GM18519 (cell line): ENCODE data around the gene SEPTIN6.
"Not testable (repeated sequence)": the region's sequence is repeated elsewhere in the genome, so short reads cannot be mapped to it uniquely, and the experiment has no call there.

ENCODE experiments used
- ATAC-seq: cut with Tn5 transposase; IDR thresholded peaks from one replicate; pipeline ENCODE4 v1.9.1; 2021; ENCODE audit warnings: mild to moderate bottlenecking, moderate library complexity; ENCODE audit not compliant: unreplicated experiment, low FRiP score

SEPTIN6 gene

DNA sequence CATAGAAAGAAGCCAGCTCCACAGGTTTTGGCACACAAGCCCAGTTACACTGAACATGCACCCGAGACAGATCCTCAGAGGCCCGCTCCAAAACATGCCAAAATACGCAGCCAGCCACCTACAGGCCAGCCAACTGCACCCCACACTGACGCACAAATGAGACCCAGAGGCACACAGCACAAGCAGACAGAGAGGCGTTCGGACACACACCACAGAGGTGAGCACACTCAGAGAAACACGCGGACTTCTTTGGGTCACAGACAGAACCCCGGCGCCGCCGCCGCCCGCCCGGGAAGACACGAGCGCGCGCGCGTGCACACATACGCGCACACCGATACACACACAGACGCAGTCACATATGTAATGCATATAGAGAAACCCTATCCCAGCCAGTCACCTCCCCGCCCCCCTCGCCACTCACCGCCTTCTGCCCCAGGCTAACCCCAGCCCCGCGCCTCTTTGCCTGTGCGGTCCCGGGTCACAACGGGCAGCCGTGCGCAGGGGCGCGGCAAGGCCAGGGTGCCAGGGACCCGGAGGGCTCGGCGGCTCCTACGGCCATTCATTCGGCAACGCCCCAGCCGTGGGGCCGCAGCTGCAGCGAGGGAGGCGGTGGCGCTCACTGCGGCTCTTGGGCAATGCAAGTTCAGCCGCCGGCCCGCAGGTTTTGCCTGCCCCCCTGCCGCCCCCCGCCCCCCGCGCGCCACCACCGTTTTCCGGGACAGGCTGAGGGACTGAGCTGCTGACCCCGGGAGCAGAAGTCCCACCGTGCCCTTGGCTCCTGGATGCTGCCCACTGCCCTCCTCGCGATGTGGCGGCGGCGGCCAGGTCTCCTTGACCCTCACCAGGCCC lies 553 bp downstream of the SEPTIN6 start:
- no peak for ATAC-seq

DNA sequence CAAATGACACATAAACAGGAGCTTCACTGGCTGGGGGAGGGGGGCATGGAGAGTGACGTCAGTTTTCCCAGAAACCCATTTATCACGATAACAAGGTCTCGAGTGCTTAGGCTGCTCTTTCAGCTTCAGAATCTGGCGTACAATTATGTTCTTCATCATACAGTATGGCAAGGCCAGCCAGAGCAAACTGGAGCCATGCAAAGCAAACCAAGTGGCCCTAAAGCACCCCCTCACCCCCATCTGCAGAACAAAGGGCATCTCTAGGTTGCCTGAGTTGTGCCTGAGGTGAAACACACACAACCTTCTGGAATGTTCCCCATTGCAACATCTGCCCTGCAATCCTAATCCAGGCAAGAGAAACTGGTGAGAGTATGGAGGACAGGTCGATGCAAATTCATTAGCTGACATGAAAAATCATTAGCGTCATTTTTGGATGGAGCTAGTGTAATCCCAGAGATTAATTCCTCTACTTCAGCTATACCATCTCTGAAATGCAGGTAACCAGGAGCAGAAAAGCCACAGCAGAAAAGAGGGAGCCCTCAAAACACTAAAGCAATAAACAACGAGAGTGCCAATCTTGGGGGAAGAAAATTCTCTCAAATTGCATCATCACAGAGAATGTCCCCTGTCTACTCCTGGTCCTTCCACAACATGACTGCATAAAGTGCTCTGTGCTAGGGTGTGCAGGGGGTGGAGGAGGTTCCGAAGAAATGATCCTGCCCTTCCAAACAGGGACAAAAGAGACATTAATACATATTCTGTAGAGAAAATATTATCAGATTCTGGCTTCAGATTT lies 1.8 kb downstream of the SEPTIN6 start:
- ATAC-seq = no peak

DNA sequence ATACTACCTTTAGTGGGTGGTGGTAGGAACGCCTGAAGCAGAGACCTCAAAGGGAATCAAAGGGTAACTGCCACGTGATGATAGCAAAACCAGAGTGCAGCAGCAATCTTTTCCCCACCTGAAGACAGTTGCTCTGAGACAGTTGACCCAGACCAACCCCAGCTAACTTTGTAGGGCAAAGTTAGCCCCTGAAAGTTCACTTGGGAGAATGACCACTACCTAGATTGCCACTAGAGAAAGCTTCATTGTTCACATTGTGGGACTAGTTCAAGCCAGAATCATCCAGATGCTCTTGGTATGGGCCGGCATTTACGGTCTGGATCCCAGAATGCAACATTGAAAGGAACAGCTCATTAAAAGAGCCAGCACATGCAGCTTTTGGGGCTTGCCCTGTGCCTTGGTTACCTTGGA lies 4.1 kb downstream of the SEPTIN6 start:
- ATAC-seq = no peak

DNA sequence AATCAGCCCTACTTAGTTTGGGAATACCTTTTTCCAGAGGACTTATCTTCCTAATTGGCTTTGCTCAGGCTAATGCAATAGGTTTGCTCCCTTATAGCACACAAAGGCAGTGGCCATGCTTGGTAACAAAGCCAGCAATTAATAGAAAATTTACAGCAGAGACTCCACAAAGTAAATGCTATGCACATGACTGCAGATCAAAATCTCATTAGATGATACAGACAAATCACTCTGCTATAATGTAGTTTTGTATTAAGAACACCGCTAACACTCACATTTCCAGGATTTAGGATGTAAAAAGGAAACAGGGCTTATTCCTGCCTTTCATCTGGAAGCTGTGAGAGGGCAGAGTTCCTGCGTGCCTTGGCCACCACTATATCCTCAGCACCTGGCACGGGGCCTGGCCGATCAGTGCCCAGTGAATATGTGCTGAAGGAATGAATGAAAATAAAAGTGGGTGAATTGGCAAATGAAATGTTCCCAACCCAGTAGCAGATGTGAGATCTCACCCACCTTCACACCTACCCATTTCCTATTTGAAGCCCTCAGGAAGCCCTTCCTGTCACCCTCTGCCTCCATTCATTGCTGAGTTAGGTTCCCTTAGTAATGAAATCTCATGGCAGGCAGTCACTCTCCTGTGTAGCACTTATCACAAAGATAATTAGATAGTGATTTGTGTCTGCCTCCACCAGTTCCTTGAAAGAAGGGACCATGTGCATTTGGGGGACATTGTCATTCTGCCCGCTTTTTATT lies 5.1 kb downstream of the SEPTIN6 start:
- ATAC-seq = no peak

DNA sequence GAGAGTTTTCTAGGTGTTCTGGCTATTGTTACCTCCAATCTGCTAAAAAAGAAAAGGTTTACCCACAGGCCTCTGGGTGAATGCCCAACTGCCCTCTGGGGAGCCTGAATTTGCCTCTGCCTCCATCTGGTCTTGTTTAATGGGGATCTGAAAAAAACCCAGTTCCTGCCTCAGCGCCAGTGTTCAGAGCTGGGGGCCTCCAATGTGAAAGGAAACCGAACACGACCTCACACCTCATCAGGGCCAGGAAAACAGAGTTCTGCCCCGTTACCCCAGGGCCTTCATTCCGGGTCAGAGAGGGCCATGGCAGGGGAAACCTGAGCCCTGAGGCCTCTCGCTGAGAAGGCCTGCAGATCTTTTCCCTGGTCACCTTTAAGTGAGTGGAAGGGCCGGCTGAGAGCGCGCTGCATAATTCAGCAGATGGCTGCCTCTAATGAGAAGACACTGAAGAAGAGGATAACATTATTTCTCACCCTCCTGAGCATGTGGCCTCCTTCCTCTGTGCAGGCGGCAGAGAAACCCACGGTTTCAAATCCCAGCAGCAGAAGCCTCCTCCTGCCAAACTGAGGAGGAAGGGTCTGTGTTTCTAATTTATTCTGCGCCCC lies 6.8 kb downstream of the SEPTIN6 start:
- no peak for ATAC-seq

DNA sequence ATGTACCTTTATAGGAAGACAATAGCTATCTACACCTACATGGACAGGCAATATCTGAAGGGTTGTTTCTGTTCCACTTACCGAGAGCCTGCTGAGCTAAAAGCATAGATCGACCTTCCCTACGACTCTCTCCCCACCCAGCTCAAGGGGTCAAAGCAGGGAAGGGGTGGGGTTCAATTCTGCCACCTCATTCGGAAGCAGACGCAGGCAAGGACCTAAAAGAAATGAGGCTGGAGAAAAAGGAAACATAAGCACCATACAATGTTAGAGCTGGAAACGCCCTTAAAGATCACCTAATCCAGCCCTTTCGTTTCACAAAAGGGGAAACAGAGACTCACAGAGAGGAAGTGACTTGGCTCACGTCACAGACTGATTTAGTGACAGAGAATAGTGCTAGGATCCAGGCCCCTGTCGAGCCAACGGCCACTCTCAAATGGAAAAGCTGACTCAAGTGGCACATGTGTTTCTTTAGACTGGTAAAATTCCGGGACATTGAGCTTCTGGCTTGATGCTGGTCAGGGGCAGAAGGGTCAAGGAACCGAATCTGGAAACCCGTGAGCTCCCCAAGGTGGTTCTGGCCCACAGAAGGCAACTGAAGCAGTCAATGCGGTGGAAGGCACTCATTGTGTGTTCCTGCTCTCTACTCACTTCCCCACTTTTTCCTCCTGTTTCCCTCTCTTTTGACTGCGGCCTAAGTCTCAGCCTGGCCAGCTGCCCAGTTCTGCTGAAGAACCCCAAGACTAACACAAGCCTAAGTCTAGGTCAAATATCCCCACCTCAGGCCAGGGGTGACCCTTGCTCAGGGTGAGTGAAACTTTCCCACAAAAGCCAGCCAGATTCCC lies 7.5 kb downstream of the SEPTIN6 start:
- ATAC-seq = peak; percentile 49

DNA sequence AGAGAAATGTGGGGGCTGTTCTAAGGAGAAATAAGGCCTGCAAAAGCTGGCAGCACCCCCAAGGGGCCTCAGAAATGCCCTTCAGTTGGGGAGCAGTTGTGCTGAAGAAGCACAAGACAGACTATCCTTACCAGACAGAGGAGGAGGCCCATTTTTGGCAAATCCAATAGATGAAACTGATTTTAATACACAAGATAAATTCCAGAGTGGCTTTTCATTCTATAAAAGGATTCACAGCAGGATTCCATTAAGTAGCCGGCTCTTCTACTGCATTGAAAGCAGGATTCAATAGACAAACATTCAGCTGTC lies 8.1 kb downstream of the SEPTIN6 start:
- no peak for ATAC-seq

DNA sequence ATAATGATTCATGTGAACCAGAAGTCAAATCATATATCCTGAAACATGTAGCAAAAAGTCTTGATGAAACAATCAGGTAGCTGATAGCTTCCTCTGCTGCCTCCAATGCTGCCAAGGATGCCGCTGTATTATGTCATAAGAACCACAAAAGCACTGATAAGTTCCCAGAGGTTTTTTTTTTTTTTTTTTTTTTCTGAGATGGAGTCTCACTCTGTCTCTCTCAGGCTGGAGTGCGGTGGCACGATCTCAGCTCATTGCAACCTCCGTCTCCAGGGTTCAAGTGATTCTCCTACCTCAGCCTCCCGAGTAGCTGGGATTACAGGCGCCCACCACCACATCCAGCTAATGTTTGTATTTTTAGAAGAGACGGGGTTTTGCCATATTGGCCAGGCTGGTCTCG lies 8.7 kb downstream of the SEPTIN6 start:
- not testable (repeated sequence) for ATAC-seq

DNA sequence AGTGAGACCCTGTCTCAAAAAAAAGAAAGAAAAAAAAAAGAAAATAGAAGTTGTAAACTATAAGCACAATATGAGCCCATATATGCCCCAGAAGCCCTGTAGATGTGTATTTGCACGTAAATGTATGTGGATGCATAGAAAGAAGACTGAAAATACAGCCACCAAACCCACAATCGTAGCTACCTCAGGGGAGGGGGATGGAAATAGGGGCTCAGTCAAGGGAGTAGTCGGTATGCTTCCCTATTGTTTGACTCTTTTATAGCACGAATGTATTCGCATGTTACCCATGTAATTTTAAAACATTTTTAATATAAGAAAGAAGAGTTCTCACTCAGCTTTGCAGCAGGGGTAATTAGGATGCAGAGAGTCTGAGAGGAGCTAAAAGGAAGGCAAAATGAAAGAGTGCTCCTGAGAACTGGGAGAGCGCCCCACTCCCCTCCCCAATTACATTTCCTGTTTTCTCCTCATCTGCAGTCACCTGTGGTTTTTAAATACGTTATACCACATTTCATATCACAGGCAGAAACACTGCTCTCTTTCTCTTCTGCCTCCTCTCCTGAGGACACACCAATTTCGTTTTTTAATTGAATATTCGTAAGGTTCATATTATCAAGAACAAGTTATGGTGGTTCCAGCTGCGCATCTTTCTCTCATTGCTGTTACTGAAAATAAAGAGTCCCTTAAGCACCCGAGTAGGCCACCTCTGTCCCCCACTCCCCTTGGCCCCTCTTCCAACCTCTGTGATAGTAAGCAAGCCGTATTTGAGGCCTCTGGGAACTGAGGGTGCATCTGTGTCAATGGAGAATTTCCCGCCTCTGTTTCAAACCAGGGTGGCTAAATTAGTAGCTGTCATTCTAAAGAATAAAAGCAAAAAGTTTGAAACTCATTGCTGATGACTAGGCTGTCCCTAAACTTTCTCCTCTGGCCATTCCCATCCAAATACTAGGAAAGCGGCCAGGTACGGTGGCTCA lies 10.7 kb downstream of the SEPTIN6 start:
- ATAC-seq = no peak

DNA sequence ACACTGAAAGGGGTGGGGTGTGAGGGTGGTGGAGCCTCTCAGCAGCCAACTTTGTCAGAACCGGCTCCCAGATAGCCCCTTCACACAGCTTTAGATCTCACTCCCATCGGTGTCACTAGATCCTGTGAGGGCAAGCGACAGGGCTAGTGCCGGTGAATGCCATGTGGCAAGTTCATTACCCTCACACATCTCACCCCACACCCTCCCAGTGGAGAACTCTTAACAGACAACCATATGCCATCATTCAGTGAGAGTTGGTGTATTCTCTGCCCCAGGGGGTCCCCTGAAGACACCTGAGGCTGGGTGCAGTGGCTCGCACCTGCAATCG lies 15.3 kb downstream of the SEPTIN6 start:
- no peak for ATAC-seq

DNA sequence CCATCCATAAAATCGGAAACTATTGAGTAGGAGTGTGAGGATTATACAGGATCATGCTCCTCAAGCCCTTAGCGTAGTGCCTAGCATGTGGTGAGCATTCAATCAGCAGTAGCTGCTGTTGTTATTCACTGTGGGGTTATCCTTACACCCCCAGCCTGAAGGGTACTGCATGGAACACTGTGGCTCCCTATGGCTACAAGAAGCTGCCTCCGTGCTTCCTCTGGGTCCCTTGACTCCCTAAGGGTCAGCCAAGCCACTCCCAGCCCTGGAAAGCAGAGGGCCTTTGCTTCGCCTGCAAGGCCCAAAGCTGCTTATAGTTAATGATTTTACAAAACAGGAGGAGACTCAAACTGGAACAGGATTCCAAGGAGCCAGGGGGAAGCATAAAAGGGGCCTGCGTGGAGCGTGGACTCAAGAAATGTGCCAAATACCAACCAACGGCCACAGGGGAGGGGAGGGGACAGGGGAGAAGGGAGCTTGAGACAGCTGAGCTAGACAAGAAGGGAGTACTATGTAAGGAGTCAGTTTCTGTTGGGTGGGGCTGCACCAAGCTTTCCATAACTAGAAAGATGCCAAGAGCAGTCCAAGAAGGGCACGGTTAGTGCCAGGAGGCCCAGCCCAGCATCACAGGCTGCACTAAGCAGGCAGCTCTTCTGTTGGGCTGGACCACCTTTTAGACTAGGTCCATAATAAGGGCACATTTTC lies 15.9 kb downstream of the SEPTIN6 start:
- ATAC-seq = no peak

DNA sequence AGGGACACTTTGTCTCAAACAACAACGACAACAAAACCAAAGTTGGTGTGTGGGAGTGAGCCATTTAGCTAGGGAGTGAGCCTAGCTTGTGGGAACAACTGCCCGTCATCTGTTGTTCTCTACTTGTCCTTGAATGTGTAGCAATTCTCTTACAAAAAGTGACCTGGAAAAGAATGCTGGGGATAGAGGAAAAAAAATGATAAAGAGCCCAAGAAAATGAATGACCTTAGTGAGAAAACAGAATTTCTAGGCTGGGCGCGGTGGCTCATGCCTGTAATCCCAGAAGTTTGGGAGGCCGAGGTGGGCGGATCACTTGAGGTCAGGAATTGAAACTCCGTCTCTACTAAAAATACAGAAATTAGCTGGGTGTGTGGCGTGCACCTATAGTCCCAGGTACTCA lies 19.6 kb downstream of the SEPTIN6 start:
- no peak for ATAC-seq

DNA sequence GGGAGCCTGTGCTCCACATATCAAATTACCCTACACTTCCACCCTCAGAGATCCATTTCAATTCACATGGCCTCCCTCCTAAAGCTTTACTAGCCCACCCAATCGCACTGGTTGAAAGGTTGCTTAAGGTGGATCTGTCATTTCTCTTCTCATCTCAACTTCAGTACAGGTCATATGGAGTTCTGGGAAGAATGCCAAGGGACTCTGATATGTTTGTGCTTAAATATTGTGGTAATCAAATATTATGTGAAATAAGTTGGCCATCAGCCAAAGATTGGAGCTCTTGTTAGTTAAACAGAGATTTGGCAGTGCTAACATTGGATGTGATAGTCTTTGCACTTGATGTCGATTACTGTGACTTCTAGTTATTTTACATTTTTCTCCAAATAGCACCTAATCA lies 20.5 kb downstream of the SEPTIN6 start:
- ATAC-seq = no peak

DNA sequence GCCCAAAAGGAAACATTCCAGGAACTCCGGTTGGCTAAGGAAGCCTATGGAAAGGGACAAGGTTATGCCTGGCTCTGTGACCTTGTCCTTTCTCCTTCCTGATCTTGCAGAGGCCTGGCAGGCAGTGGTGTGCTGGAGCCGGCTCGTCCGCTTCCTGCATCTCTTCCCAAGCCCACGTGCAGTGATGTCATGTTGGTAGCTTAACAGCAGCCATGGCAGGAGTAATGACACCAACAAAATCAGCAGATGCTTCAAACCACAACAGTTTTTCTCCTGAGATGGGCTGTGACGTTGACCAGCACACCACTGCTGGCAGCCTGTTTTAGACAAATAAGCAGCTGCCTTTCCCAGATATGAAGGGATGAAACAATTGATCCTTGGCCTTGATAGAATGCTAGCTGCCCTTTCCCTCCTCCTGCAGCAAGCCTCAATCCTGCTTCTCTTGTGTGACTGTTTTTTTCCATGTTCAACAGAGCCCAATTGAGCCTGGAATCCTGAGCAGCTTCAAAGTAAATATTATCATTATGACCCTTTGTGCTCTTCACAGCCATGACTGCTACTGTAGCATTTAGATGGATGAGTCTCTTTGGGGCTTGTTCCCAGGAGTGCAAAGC lies 23.4 kb downstream of the SEPTIN6 start:
- no peak for ATAC-seq

DNA sequence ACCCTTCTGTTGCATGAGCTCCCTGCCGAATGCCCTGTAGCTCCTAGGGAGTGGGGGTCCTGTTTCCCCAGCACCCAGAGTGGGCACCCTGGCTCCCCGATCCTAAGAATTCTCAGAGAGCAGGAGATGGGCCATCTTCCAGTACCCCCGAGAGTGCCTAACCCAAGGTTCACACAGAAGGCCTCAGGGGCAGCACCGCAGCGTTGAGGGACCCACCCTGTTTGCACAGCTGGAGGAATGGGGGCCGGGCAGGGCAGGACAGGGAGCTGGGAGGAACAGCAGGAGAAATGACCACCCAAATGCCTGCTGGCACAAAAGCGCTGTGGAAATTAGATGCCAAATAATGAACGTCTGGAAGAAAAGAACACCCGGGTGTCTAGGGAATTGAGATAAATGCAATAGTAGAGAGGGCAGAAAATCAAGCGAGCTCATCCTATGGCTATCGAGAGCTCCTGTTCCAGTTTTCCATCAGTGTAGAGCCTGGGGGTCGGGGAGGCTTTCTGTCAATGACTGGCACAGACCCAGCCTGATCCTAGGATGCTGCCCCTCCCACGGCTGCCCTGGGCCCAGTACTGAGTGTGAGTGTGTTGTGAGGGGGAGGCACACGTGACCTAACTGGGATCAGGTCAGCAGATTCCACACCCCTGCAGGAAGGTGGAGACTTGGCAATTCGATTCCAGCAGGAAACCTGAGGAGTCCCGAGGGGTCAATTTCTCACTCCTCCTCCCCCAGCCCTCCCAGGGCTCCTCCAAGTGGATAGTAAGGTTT lies 25.7 kb downstream of the SEPTIN6 start:
- no peak for ATAC-seq

DNA sequence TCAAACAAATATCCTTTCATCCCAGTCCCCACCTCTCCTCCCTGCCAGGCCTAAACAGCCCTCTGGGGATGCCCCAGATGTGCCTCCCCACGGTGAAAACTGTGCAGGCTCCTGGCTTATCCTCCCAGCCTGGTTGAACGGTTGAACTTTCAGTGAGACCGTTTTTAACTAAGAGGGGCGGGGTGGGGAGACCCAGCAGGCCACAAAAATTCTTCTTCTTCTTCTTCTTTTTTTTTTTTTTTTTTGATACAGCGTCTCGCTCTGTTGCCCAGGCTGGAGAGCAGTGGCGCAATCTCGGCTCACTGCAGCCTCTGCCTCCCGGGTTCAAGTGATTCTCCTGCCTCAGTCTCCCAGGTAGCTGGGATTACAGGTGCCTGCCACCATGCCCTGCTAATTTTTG lies 28.1 kb downstream of the SEPTIN6 start:
- not testable (repeated sequence) for ATAC-seq

DNA sequence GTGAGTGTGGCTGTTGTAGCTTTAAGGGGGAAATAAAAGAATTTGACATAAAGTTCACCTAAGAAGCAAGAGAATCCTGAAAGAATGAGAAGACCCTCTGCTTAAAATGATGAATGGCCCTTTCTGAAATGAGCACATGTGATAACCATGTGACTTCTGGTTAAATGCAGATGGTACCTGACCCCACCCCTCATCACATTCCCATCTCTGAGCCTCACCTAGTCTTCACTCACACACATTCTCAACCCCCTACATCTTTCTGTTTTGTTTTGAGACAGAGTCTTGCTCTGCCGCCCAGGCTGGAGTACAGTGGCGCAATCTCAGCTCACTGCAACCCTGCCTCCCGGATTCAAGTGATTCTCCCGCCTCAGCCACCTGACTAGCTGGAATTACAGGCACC lies 31.5 kb downstream of the SEPTIN6 start:
- ATAC-seq = peak; percentile 42
